Caco-2 (cell line): Measurements from ENCODE around the gene FKBP1A. TPM values are rescaled to one million over a fixed set of nuclear protein-coding genes. Genes with fewer than 3 reads are reported as not detected.

Source experiments
- BruUV-seq: library from RNA; stranded (reverse); fragments of 400-500 nt; replicated peaks from 2 replicates; lab custom pipeline; 2021; lab: Mats Ljungman, UMichigan
- CTCF ChIA-PET: fragments of 300-600 bp; sonication (Branson Sonifier 250); formaldehyde crosslinking; loops from one replicate; lab custom pipeline; 2022; ENCODE audit warnings: antibody characterized with exemption; lab: Charles Lee
- POLR2A ChIA-PET: fragments of 300-600 bp; sonication (Branson Sonifier 250); formaldehyde crosslinking; loops from one replicate; lab custom pipeline; 2022; ENCODE audit warnings: antibody characterized with exemption; lab: Charles Lee
- DNase-seq, 2 experiments: peaks; one replicate each; pipeline versions ENCODE4 v3.0.0 to v3.0.0-alpha.2; 2020 to 2022
- H3K27me3 ChIP-seq: replicated peaks from 2 replicates; pipeline ENCODE4 v1.6.0; 2011; ENCODE audit warnings: low read length; ENCODE audit not compliant: control insufficient read depth, insufficient read depth
- H3K36me3 ChIP-seq: 2 replicates; pipeline ENCODE4 v1.5.1; 2011; ENCODE audit warnings: low read length; ENCODE audit not compliant: control insufficient read depth, insufficient read depth
- H3K4me1 ChIP-seq: fragments of 250-450 bp; sonication (Bioruptor Pico); 2 replicates; pipeline ENCODE4 v1.5.1; 2020; ENCODE audit warnings: mild to moderate bottlenecking
- H3K4me3 ChIP-seq: 2 replicates; pipeline ENCODE4 v1.5.1; 2011; ENCODE audit warnings: low read depth, mild to moderate bottlenecking, control low read depth, low read length
- H3K9me3 ChIP-seq: fragments of 250-450 bp; sonication (Bioruptor Pico); 2 replicates; pipeline ENCODE4 v1.5.1; 2020; ENCODE audit warnings: mild to moderate bottlenecking, moderate library complexity
- H3K27ac Mint-ChIP-seq: one replicate; pipeline ENCODE4 v1.8.0; 2022; ENCODE audit warnings: mixed read lengths; ENCODE audit not compliant: unreplicated experiment
- H3K27me3 Mint-ChIP-seq: one replicate; pipeline ENCODE4 v1.8.0; 2022; ENCODE audit warnings: mixed read lengths; ENCODE audit not compliant: insufficient read depth, unreplicated experiment
- H3K36me3 Mint-ChIP-seq: one replicate; pipeline ENCODE4 v1.8.0; 2022; ENCODE audit warnings: mild to moderate bottlenecking, mixed read lengths; ENCODE audit not compliant: insufficient read depth, unreplicated experiment
- H3K4me1 Mint-ChIP-seq: one replicate; pipeline ENCODE4 v1.8.0; 2022; ENCODE audit warnings: low read depth, mixed read lengths; ENCODE audit not compliant: unreplicated experiment
- H3K4me3 Mint-ChIP-seq: one replicate; pipeline ENCODE4 v1.8.0; 2022; ENCODE audit warnings: mild to moderate bottlenecking, moderate library complexity, mixed read lengths; ENCODE audit not compliant: unreplicated experiment
- H3K9me3 Mint-ChIP-seq: one replicate; pipeline ENCODE4 v1.8.0; 2022; ENCODE audit warnings: mixed read lengths; ENCODE audit not compliant: unreplicated experiment
- CTCF ChIP-seq, 2 experiments: fragments of 200-600 bp in 1 of 2; IDR thresholded peaks; 1 replicate in 1 of 2; 2 replicates in 1 of 2; pipeline versions ENCODE4 v1.5.1 to v1.8.0; 2011 to 2022; ENCODE audit warnings: antibody characterized with exemption in 1 of 2, control low read depth in 1 of 2, inconsistent platforms in 1 of 2, low read depth in 1 of 2, low read length in 1 of 2, mild to moderate bottlenecking in 1 of 2, moderate library complexity in 1 of 2; ENCODE audit not compliant: insufficient read depth in 1 of 2, severe bottlenecking in 1 of 2, unreplicated experiment in 1 of 2
- intact Hi-C: fragments of 100-400 bp; cut with micrococcal nuclease; formaldehyde crosslinking; loops from one replicate; pipeline ENCODE4 v1.10.0; 2022; ENCODE audit not compliant: unreplicated experiment
- total RNA-seq: library from RNA; stranded (reverse); gene quantifications from 2 replicates; pipeline ENCODE4 v1.2.3, GENCODE V29; 2022

Gene FKBP1A
- total RNA-seq, 1 experiment from 2014 or later, result 220 TPM

DNA sequence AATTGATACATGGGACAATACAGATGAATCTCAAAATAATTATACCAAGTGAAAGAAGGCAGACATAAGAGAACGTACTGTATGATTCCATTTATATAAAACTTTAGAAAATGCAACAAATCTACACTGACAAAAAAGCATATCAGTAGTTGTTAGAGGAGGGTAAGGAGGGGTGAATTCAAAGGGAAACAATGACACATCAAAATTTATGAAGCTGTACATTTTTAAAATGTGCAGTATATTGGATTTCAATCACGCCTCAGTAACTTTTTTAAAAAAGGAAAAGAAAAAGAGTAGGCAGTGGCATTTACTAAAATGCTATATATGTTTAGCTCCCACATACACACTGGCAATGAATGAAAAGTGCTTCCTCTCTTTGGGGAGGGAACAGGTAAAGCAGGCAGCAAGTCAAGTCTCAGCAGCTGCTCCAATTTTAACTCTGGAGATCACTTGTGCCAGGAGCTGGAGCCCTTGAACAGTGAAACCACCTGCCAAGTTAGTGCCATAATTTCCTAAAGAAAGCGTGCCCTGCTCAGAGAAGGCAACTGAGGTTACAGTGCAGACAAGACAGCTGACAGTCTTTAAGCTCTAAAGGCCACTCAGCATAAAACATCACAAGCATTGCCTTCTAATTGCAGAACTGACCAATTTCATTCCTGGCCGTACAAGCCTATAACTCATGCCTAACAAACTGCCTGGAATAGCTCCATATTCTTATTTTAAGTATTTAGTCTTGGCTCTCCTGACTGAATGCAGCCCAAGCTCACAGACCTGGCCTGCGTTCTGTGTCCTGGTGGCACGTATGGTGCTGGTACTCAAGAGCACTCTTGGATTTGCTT is 10.9 kb downstream of the FKBP1A start:
- H3K36me3 ChIP-seq, result no peaks in the 10 kb centered on the region; the same call in 1 of the 2 replicates

GRCh38 chr20:1378735-1379125 is 14.1 kb downstream of the FKBP1A start:
- H3K4me1 Mint-ChIP-seq, result peaks cover 9% of the 10 kb centered on the region

More for the DNA sequence above, 10.9 kb downstream of the FKBP1A start:
- H3K27ac Mint-ChIP-seq, result no peak overlapping the region
- no peak for DNase-seq
- no peak for TF ChIP-seq CTCF (IDR thresholded peaks at IDR 0.05; ENCODE audit: insufficient read depth in 1 of 2, low read depth in 1 of 2, low read length in 1 of 2, severe bottlenecking in 1 of 2, unreplicated experiment in 1 of 2)
- H3K4me1 Mint-ChIP-seq, result peaks cover 18% of the 10 kb centered on the region
- CTCF ChIA-PET, result no interaction called here
- Histone ChIP-seq H3K9me3 (no peaks in the 10 kb centered on the region), H3K4me3 (no peak overlapping the region), H3K27me3 (no peaks in the 10 kb centered on the region), H3K4me1 (peaks cover 24% of the 10 kb centered on the region)
- no TSS peak for BruUV-seq
- intact Hi-C loops, result no loop called here
- POLR2A ChIA-PET, result no interaction called here
- no peaks in the 10 kb centered on the region for H3K9me3 Mint-ChIP-seq
- H3K36me3 Mint-ChIP-seq, result peaks cover 16% of the 10 kb centered on the region
- H3K4me3 Mint-ChIP-seq, result no peak overlapping the region
- H3K27me3 Mint-ChIP-seq, result no peaks in the 10 kb centered on the region

More at GRCh38 chr20:1378735-1379125, 14.1 kb downstream of the FKBP1A start:
- intact Hi-C loops, result no loop called here
- no peaks in the 10 kb centered on the region for H3K27me3 Mint-ChIP-seq
- CTCF ChIA-PET, result no interaction called here
- no peak overlapping the region for H3K27ac Mint-ChIP-seq
- DNase-seq, result no peak
- BruUV-seq, result no TSS peak
- peaks cover 28% of the 10 kb centered on the region for H3K36me3 Mint-ChIP-seq
- Histone ChIP-seq H3K36me3 (no peaks in the 10 kb centered on the region; the same call in 1 of the 2 replicates), H3K9me3 (no peaks in the 10 kb centered on the region), H3K4me1 (peaks cover 16% of the 10 kb centered on the region), H3K27me3 (no peaks in the 10 kb centered on the region), H3K4me3 (no peak overlapping the region)
- POLR2A ChIA-PET, result no interaction called here
- no peaks in the 10 kb centered on the region for H3K9me3 Mint-ChIP-seq
- H3K4me3 Mint-ChIP-seq, result no peak overlapping the region
- TF ChIP-seq CTCF (IDR thresholded peaks at IDR 0.05; ENCODE audit: insufficient read depth in 1 of 2, low read depth in 1 of 2, low read length in 1 of 2, severe bottlenecking in 1 of 2, unreplicated experiment in 1 of 2), result no peak
